DMS153 treated with DMSO at 0.1 percent for 48 hours (cell line): ENCODE measurements around the gene KSR2.

Experiments used
- DNase-seq: peaks from one replicate; lab custom pipeline; 2025; ENCODE audit not compliant: unreplicated experiment; lab: John Stamatoyannopoulos, UW

Gene KSR2

DNA sequence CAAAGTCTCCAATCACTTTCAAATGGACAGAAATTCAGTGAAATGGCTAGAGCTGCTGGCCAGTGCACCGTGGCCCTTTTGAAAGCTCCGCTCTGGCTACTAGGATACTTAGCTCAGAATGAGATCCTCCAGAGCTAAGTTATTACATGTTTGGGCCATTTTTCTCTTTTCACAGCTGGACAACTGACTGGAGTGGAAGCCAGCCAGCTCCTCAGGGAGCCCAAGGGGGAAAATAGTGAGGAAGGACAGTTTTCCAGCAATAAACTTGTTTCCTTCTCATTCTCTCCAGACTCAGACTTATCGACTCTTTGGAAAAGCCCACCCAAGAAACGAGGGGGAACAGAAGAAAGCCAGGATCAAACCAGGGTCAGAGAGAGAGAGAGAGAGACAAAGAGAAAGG lies 266.0 kb downstream of the KSR2 start:
- no peak for DNase-seq

DNA sequence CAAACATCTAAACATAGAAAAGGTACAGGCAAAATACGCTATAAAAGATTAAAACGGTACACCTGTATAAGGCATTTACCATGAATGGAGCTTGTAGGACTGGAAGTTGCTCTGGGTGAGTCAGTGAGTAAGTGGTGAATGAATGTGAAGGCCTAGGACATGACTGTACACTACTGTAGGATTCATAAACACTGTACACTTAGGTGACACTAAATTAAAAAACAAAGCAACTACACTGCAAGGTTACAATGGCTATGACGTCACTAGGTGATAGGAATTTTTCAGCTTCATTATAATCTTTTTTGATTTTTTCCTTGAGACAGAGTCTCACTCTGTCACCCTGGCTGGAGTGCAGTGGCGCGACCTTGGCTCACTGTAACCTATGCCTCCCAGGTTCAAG lies 269.2 kb downstream of the KSR2 start:
- DNase-seq = no peak

DNA sequence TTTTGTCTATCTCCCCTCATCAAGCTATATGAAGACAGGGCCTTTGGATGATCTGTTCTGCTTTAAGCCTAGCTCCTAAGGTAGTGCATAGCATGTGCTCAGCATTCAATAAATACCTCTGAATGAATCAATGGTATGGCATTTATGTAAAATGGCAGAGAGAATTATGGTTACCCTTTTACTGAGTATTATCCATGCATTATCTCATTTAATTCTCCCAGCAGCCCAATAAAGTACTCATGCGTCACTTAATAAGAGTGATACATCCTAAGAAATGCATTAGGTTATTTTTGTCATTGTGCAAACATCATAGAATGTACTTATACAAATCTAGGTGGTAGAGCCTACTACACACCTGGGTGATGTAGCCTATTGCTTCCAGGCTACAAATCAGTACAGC lies 269.7 kb downstream of the KSR2 start:
- DNase-seq = no peak

DNA sequence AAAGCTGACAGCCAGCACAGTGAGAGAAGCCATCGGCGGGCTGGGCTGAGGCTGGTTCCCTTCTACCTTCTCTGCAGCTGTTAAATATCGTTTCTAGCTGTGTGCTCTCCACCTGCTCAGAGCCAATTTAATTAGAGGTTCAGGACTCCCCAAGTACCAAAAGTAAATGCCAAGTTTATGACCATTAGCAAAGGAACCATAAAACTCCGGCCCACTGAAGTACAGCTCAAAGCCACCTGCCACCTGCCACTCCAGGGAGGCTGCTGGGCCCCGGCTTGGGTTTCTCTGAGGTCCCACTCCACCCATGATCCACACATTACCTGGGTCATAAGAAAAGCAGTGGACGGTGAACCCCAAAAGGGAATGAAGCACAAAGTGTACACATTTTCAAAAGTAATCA lies 272.8 kb downstream of the KSR2 start:
- no peak for DNase-seq

DNA sequence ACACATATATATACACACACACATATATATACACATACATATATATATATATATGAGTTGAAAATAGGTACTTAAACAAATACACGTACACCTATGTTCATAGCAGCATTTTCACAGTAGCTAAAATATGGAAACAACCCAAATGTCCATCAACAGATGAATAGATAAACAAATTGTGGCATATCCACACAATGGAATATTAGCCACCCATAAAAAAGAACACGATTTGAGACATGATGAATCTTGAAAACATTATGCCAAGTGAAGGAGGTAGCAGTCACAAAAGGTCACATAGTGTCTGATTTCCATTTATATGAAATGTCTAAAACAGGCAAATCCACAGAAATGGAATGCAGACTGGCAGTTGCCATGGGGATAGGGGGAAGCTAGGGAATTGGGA lies 276.3 kb downstream of the KSR2 start:
- DNase-seq = no peak

DNA sequence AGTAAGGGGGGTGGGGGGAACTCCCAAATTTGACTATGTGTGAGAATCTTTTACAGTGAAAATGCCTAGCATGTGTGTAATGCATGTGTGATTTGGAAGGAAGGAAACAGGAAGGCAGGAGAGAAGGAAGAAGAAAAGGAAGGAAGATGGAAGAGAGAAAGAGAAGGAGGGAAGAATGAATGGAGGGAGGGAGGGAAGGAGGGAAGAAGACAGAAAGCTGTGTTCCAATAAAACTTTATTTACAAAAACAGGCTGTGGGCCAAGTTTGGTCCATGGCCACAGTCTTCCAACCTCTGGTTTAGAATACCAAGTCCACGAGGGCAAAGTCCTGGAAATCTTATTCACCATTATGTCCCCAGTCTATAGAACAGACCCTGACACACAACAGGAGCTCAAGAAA lies 278.9 kb downstream of the KSR2 start:
- DNase-seq = no peak

DNA sequence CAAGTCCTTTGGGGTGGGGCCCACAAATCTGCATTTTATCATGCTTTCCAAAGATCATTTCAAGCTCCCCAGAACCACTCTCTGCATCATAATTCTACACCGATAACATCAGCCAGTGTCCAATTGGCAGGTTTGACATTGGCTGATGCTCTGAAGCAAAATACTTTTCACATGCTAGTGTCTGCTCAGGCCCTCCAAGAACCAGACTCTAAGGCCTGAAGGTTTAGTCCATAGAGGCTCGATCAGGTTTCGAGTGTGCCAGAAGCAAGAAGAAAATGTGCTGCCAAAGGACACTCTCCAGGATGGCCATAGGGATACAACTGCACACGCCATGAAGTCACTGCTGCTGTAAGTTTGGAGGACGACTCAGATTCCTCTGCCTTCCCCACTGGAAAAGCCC lies 280.3 kb downstream of the KSR2 start:
- DNase-seq = no peak

DNA sequence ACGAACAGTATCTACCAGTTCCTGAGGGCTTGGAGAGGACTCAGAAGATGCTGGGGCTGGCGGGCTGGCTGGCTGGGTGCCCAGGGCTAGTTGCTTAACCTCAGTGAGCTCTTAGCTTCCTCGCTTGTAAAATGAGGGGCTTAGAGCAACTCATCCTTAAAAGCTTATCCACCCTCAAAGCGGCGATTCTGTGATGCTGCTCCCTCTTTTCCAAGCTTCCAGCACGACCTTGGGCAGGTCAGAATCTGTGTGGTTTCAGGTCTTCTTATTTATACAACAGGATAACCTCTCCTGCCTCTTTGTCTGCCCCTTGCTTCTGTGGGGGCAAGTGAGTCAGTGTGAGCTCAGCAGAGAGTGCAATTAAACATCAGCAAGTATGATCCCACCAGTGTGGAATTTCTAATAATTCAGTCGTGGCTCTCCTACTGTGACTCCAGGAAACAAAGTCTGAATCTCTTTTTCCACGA lies 281.8 kb downstream of the KSR2 start:
- no peak for DNase-seq

DNA sequence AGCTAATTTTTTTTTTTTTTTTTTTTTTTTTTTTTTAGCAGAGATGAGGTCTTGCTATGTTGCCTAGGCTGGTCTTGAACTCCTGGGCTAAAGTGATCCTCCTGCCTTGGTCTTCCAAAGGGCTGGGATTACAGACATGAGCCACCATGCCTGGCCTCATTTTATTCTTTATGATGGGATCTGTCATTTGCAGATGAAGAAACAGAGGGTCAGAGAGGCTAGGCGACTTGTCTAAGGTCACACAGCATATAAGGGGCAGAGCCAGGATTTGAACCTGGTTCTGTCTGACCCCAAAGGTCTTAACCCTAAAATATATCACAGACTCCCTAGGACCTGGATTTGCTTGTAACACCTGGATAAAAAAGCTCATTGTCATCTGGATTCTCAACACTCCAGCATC lies 282.6 kb downstream of the KSR2 start:
- DNase-seq = no peak

DNA sequence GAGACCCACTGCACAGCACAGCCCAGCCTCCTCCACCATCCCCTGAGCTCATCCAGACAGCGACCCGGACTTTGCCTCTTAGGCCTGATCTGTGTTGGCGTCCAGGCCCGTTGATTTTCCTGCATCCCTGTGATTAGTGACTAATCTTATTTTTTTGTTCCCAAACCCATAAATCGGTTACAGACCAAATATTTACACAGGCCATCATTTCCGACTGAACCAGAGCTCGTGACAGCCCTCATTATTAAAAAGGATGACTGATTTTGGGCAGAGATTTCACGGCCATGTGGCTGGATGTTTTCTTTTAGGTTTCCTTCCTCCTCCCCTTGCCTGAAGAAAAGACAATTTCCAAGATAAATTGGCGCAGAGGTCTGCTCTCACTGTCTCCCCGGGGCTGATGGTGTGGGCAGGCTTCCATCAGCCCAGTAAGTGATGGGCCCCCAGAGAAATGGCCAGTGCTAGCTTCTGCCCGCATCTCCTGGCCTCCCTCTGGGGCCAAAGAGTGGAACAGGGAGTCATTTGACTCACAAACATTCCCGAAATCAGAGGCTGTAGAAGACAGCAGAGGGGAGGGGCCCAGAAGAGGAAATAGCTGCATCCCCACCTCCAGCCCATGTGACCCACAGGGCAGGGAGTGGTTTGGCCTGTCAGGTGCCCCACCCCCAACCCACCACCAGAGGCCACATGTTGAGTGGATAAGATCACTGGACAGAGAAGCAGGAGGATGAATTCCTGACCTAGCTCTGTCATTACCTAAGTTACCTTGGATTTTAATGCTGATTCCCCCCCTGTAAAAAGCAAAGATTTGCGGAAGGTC lies 283.5 kb downstream of the KSR2 start:
- DNase-seq = peak; percentile 59

DNA sequence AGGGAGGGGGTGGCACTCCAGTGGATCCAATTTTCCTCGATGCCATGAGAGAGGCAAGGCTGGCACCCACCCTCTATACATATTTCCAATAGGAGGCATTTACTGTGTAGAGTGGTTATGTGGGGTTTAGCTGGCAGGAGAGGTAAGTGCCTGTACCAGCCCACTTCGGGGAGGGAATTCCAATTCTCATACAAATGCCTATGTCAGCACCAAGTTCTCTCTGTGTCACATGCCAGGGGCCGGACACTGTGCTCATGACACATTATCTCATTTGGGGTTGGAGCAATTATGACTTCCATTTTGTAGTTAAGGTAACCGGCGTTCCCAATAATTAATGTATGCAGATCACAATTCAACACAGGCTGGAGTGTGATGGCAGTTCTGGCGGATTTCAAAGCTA lies 284.3 kb downstream of the KSR2 start:
- no peak for DNase-seq

DNA sequence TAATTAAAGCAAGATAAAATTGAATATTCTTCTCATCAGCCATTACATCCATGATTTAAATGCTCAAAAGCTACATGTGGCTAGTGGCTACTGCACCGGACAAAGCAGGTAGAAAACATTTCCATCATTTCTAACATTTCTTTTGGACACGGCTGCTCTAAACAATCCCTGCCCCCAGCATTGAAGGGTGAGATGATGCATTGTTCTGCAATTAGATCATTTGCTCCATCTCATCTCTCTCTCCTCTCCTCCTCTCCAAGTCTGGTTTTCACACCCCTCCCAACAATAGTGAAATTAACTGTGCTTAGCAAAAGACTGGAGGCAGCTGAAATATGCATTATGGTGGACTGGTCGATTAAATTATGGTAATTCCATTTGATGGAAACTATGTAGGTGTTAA lies 288.5 kb downstream of the KSR2 start:
- DNase-seq = no peak

DNA sequence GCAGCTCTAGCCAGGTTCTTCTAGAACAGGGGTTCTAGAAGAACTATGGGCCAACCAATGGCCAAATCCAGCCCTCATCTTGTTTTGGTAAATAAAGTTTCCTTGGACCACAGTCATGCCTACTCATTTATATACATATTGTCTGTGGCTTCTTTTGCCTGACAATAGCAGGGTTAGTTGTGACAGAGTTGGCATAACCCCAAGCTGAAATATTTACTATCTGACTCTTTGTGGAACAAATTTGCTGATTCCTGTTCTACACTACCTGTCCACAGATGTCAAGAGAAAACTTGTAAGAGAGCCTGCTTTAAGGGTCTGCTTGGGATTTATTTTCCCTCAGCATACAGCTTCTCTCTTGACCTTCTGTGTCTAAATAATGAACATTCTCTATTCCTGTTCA lies 289.0 kb downstream of the KSR2 start:
- no peak for DNase-seq

DNA sequence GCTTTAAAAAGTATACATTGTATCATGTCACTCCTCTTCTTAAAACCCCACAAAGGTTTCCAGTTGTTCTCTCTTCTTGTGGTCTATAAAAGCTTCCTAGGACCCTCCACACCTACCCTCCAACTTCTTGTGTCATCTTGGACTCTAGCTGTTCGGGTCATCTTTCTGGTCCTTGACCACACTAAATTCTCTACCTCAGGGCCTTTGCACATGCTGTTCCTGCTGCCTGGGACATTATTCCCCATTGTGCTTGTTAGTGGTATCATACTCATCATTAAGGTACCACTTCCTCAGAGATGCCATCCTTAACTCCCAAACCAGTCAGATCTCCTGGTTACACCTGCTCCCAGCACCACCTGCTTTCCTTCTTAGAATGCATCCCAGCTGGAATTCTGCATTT lies 294.0 kb downstream of the KSR2 start:
- DNase-seq = no peak

DNA sequence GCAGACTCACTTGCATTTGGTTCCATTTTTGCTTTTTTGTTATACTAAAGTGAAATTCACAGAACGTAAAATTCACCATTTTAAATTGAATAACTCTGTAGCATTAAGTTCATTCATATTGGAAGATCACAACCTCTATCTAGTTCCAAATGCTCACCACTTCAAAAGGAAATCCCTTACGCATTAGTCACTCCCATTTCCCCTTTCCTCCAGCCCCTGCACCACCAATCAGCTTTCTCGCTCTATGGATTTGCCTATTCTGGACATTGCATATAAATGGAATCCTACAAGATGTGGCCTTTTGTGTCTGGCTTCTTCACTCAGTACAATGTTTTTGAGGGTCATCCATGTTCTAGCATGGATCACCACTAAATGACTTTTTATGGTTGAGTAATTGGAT lies 294.5 kb downstream of the KSR2 start:
- no peak for DNase-seq

DNA sequence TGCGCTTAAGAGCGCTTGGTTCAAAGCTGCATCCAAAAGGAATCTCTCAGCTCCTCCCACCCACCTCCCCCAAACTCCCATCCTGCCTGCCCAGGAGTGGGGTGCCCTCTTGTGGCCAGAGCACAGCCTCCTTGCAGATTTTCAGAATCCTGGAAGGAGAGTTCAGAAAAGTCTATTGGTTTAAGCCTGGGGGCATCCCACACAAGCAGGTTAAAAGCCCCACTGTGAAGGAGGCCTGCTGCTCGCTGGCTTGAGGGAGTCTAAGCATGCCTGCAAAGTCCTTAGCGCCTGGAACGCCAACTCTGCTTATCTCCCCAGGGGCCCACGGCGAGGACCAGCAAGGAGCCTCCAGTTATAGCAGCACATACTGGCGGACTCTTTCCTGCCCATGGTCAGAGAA lies 297.1 kb downstream of the KSR2 start:
- no peak for DNase-seq

DNA sequence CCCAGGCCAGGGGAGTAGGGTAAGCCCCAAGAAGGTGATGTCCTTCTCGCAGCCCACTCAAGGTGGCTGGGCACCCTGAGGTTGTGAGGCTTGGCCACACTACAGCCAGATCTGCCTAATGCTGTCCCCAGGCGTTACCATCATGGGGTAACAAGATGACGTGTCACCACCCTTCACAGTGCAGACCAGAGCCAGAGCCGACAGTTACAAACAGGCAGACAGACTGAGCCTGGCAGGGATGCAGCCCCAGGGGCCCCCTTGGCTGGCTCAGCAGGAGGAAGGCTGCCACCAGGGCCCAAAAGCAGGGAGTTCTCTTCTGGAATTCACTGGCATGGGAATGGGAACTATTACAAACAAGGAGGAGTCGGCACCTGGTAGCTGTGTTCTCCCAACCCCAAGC lies 304.6 kb downstream of the KSR2 start:
- no peak for DNase-seq

DNA sequence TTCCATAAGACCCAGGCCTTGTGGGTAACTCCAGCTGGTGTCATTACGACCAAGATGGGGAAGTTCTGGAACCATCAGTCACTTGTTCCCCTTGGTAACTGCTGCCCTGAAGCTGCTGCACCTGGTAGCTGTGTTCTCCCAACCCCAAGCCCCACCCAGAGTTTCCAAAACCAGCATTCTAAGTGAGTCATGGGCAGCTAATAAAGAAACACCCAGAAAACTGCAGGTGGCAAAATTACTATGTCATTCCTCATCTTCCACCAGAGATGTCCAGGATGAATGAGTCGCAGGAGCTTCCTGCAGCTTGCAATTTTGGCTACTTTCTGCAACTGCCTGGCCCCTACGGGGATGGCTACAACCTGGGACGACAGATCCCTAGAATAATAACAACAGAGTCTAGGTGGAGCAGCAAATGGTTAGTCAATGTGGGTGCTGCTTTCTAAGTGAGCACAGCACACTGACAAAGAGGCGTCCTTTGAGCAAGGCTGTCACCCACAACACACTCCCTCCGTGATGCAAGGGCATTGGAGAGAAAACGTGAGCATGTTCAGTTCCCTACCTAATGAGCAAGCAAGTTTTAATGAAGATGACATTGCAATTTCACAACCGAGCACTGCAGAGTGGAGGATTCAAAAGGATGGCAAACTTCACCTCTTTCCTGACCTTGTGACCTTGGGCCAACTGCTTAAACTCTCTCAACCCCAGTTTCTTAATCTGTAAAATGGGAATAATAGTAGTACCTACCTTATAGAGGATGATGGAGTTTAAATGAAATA lies 306.0 kb downstream of the KSR2 start:
- DNase-seq = no peak

DNA sequence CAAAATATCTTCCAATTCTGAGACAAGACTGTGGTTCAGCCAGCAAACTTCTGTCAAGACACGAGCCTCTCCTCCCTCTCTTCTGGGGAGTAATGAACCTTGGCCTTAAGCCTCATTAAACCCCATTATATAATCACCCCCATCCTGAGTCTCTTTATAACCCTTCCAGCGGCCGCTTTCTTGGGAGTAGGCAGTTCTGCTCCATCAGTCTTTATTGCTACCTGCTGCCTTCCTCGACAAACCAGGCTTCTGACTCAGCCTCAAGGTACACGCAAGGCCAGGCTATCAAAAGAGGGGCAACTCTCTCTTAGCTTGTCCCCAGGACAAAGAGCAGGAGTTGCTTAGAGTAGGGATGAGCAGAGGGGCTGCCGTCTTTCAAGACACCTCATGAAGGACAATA lies 306.6 kb downstream of the KSR2 start:
- no peak for DNase-seq

DNA sequence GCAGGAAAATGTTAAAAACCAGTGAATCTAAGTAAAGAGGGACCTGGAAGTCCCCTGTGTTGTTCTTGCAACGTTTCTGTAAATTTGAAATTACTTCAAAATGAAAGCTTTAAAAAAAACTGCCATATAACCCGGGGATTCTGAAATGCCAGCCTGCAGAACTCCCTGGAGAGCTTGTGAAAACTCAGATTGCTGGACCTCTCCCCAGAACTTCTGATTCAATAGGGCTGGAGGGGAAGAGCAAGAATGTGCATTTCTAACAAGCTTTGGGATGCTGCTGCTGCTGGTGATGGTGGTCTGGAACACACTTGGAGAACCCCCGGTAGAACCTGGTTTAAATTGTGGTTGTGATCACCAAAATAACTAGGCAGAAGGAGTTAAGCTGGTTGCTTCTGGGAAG lies 307.3 kb downstream of the KSR2 start:
- no peak for DNase-seq

DNA sequence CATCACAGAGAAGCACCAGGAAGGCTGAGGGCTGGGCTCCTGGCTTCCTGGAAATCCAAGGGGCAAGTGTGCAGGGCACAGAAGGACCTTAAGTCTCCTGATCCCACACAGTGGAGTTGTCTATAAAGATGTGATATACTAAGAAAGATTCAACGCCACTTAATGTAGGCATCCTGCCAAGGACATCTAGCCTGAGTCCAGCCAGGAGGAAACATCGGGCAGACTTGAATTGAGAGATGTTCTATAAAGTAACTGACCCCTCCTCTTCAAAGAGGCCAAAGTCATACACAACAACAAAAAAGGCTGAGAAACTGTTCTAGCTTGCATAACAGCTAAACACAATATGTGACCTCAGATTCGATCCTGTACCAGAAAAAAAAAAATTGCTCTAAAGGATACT lies 307.9 kb downstream of the KSR2 start:
- DNase-seq = no peak

DNA sequence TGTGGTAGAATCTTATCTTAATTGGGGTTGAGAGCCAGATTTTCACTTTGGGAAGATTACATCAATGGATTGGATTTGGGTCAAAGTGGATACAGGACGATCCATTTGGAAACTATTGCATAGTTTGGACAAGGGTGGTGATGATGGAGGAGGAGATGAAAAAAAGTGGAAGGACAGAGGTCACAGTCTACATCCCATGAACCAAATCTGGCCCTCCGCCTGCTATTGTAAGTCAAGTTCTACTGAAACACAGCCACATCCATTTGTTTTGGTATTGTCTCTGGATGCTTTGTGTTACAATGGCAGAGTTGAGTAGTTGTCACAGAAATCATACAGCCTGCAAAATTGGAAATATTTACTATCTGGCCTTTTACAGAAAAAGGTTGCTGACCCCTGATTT lies 310.6 kb downstream of the KSR2 start:
- DNase-seq = no peak

DNA sequence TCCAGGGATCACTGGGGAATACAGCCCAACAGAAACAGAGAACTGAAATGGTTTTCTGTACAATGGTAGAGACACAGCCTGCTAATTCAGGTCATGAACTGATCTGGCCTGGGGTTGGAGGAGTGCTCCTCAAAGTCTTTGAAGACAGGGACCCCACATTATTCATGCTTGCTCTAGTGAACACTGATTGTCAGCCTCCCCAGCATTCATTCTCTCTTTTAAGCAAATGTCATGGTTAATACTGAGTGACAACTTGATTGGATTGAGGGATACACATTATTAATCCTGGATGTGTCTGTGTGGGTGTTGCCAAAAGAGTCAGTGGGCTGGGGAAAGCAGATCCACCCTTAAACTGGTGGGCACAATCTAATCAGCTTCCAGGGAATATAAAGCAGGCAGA lies 319.0 kb downstream of the KSR2 start:
- DNase-seq = no peak
